ENCODE results near the gene ATPAF1. TPM values are rescaled to one million over a fixed set of nuclear protein-coding genes. Genes with fewer than 3 reads are reported as not detected.
"Not testable (repeated sequence)": the region's sequence is repeated elsewhere in the genome, so short reads cannot be mapped to it uniquely, and the experiment has no call there.

The ATPAF1 gene
- polyA plus RNA-seq, 10 donors = 52.2 to 70.5 (median 57.9) TPM

- no peak for DNase-seq
Observed at GRCh38 chr1:46684670-46685069, 16.5 kb upstream of the ATPAF1 start.

GRCh38 chr1:46682064-46682463 lies 13.9 kb upstream of the ATPAF1 start:
- no peak for DNase-seq

- DNase-seq = no peak
Observed at GRCh38 chr1:46681333-46682034, 13.3 kb upstream of the ATPAF1 start.

GRCh38 chr1:46679789-46680573 lies 11.8 kb upstream of the ATPAF1 start:
- no peak for DNase-seq

- DNase-seq = no peak
Observed at GRCh38 chr1:46677339-46677738, 9.2 kb upstream of the ATPAF1 start.

GRCh38 chr1:46676531-46676930 lies 8.4 kb upstream of the ATPAF1 start:
- DNase-seq = no peak

GRCh38 chr1:46675549-46676314 lies 7.6 kb upstream of the ATPAF1 start:
- no peak for DNase-seq

GRCh38 chr1:46673749-46674182 lies 5.6 kb upstream of the ATPAF1 start:
- no peak for DNase-seq

GRCh38 chr1:46672696-46673095 lies 4.5 kb upstream of the ATPAF1 start:
- DNase-seq = no peak

- no peak for DNase-seq
Observed at GRCh38 chr1:46671554-46671953, 3.4 kb upstream of the ATPAF1 start, which contains the start of gene TEX38. TEX38 (plus strand) TSS chr1:46671854; CDS start chr1:46671935, 81 bp downstream.

- no peak for DNase-seq
Observed at GRCh38 chr1:46670134-46670533, 2.0 kb upstream of the ATPAF1 start.

GRCh38 chr1:46665983-46666382 lies 2.2 kb downstream of the ATPAF1 start:
- no peak for DNase-seq

GRCh38 chr1:46662919-46663318 lies 5.2 kb downstream of the ATPAF1 start:
- DNase-seq = not testable (repeated sequence)

GRCh38 chr1:46660116-46660515 lies 8.0 kb downstream of the ATPAF1 start:
- DNase-seq = not testable (repeated sequence)

GRCh38 chr1:46659307-46659870 lies 8.8 kb downstream of the ATPAF1 start:
- DNase-seq = no peak

GRCh38 chr1:46657775-46658174 lies 10.4 kb downstream of the ATPAF1 start:
- no peak for DNase-seq

- DNase-seq = no peak
Observed at GRCh38 chr1:46656643-46657042, 11.5 kb downstream of the ATPAF1 start.

- no peak for DNase-seq
Observed at GRCh38 chr1:46655848-46656247, 12.3 kb downstream of the ATPAF1 start.

GRCh38 chr1:46654698-46655097 lies 13.5 kb downstream of the ATPAF1 start:
- DNase-seq = not testable (repeated sequence)

GRCh38 chr1:46654012-46654411 lies 14.2 kb downstream of the ATPAF1 start:
- no peak for DNase-seq

GRCh38 chr1:46653405-46653958 lies 14.7 kb downstream of the ATPAF1 start:
- no peak for DNase-seq
